A673 (cell line): ENCODE data around the gene CD164L2. TPM values are rescaled to one million over a fixed set of nuclear protein-coding genes. Genes with fewer than 3 reads are reported as not detected.

ENCODE experiments used
- BruUV-seq: library from RNA; stranded (reverse); fragments of 400-500 nt; replicated peaks from 2 replicates; lab custom pipeline; 2021; lab: Mats Ljungman, UMichigan
- CTCF ChIA-PET: fragments of 300-600 bp; sonication (Branson Sonifier 250); formaldehyde crosslinking; loops from one replicate; lab custom pipeline; 2022; ENCODE audit warnings: antibody characterized with exemption; lab: Charles Lee
- POLR2A ChIA-PET: fragments of 300-600 bp; sonication (Branson Sonifier 250); formaldehyde crosslinking; loops from one replicate; lab custom pipeline; 2022; ENCODE audit warnings: antibody characterized with exemption; ENCODE audit not compliant: low non-redundant PET; lab: Charles Lee
- DNase-seq: peaks from one replicate; pipeline ENCODE4 v3.0.0-alpha.2; 2015; ENCODE audit warnings: low spot score
- H3K27ac ChIP-seq: fragments of 200-600 bp; sonication (generic); 2 replicates; pipeline ENCODE4 v1.5.1; 2016; ENCODE audit warnings: mixed run types, low read depth, mild to moderate bottlenecking, mixed read lengths, antibody characterized with exemption, low read length; ENCODE audit not compliant: poor library complexity, severe bottlenecking
- H3K27me3 ChIP-seq: fragments of 200-600 bp; sonication (generic); replicated peaks from 2 replicates; pipeline ENCODE4 v1.6.1; 2017; ENCODE audit warnings: mixed run types, low read depth, mild to moderate bottlenecking, mixed read lengths, antibody characterized with exemption, low read length; ENCODE audit not compliant: insufficient read depth, poor library complexity
- H3K36me3 ChIP-seq: fragments of 200-600 bp; sonication (generic); 2 replicates; pipeline ENCODE4 v1.6.1; 2016; ENCODE audit warnings: mixed run types, mild to moderate bottlenecking, mixed read lengths, antibody characterized with exemption, low read length; ENCODE audit not compliant: insufficient read depth, poor library complexity, severe bottlenecking
- H3K4me1 ChIP-seq: fragments of 200-600 bp; sonication (generic); 2 replicates; pipeline ENCODE4 v1.6.1; 2017; ENCODE audit warnings: mixed run types, mild to moderate bottlenecking, mixed read lengths, antibody characterized with exemption, low read length; ENCODE audit not compliant: insufficient read depth, poor library complexity, severe bottlenecking
- H3K4me3 ChIP-seq: fragments of 200-600 bp; sonication (generic); 2 replicates; pipeline ENCODE4 v1.5.1; 2016; ENCODE audit warnings: low read depth, mixed run types, mild to moderate bottlenecking, mixed read lengths, low read length; ENCODE audit not compliant: poor library complexity, severe bottlenecking
- H3K9me3 ChIP-seq: fragments of 200-600 bp; sonication (generic); 2 replicates; pipeline ENCODE4 v1.6.1; 2016; ENCODE audit warnings: mixed run types, low read depth, mild to moderate bottlenecking, mixed read lengths, antibody characterized with exemption, low read length; ENCODE audit not compliant: poor library complexity, severe bottlenecking
- CTCF ChIP-seq: fragments of 300-800, 200-600 bp; sonication (generic); conservative IDR thresholded peaks from 2 replicates; pipeline ENCODE4 v1.5.1; 2017; ENCODE audit warnings: low read depth, mild to moderate bottlenecking, antibody characterized with exemption, low read length, moderate library complexity, mixed read lengths
- EZH2 ChIP-seq: fragments of 200-600 bp; sonication (generic); IDR thresholded peaks from 2 replicates; pipeline ENCODE4 v1.6.1; 2017; ENCODE audit warnings: borderline replicate concordance, low read depth, mild to moderate bottlenecking, mixed read lengths, antibody characterized with exemption, low read length; ENCODE audit not compliant: poor library complexity, severe bottlenecking
- intact Hi-C: fragments of 100-400 bp; cut with micrococcal nuclease; formaldehyde crosslinking; loops from one replicate; pipeline ENCODE4 v1.10.0; 2022; ENCODE audit not compliant: unreplicated experiment
- total RNA-seq: library from RNA; stranded (reverse); gene quantifications from 2 replicates; pipeline ENCODE4 v1.2.3, GENCODE V29; 2021

Gene CD164L2
- total RNA-seq, 1 experiment from 2014 or later = not detected

- Histone ChIP-seq H3K36me3 (no peaks in the 10 kb centered on the region), H3K4me1 (peaks cover 10% of the 10 kb centered on the region), H3K9me3 (no peaks in the 10 kb centered on the region), H3K4me3 (no peak overlapping the region), H3K27me3 (no peaks in the 10 kb centered on the region), H3K27ac (no peak overlapping the region)
- DNase-seq = no peak
- TF ChIP-seq CTCF = no peak
- no peak for TF ChIP-seq EZH2
- intact Hi-C loops = no loop called here
- POLR2A ChIA-PET = no interaction called here
- CTCF ChIA-PET = no interaction called here
- no TSS peak for BruUV-seq
These were observed 19.1 kb downstream of the CD164L2 start for GRCh38 chr1:27363766-27364695.

- H3K27me3 ChIP-seq = no peaks in the 10 kb centered on the region
- no TSS peak for BruUV-seq
- CTCF ChIA-PET = interaction anchor here (0.6 kb wide), 1 partner anchor 1375 kb away, joined by 5 read pairs; the partner anchor contains the start of gene YTHDF2
- no peak for TF ChIP-seq EZH2
- no peak for TF ChIP-seq CTCF
- POLR2A ChIA-PET = no interaction called here
- no peaks in the 10 kb centered on the region for H3K9me3 ChIP-seq
- peaks cover 4% of the 10 kb centered on the region for H3K4me1 ChIP-seq
- H3K4me3 ChIP-seq = no peak overlapping the region
- H3K36me3 ChIP-seq = no peaks in the 10 kb centered on the region
- intact Hi-C loops = no loop called here
- no peak for DNase-seq
- no peak overlapping the region for H3K27ac ChIP-seq
These were observed 21.6 kb downstream of the CD164L2 start for GRCh38 chr1:27361553-27361952.

- TF ChIP-seq EZH2 (no peak), CTCF (no peak)
- POLR2A ChIA-PET = no interaction called here
- Histone ChIP-seq H3K9me3 (no peaks in the 10 kb centered on the region), H3K27ac (no peak overlapping the region), H3K27me3 (no peaks in the 10 kb centered on the region), H3K4me1 (peaks cover 4% of the 10 kb centered on the region), H3K36me3 (no peaks in the 10 kb centered on the region), H3K4me3 (no peak overlapping the region)
- DNase-seq = no peak
- intact Hi-C loops = no loop called here
- CTCF ChIA-PET = no interaction called here
- no TSS peak for BruUV-seq
These were observed 22.1 kb downstream of the CD164L2 start for GRCh38 chr1:27361044-27361402.
